ENCODE results near the gene RSPO3.

DNA sequence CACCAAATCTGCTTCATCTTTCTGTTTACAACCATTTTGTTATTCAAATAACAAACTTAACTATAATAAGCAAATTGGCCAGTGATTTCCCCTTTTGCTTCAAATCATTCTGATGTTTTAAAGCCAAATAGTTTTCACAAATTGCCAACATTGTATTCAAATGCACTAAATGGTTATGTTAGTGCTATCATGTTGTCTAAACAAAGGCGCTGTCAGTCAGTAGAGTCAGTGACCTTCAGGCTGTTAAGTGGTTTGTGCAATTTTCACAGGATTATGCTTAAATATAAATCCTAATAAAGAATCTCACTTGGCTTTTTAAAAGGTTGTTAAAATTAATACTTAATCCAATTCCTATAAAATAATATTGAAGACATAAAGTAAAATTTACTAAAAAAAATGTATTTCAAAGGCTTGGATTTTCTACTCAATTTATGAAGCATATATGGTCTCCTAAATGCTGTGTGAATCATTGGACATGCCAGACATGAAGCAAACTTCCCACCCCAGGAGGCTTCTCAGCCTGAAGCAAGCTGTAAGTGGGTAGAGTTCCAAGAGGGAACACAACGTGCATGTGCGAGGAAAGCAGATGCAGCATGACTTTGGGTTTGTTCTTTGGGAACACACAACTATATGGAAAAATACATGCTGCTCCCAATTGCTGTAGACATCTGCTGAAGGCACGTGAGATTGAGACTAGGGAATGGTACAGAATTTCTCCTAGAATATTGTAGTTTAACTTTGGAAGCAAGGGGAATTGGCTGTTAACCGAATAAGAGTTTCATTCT, 54.9 kb downstream of the RSPO3 start:
- TF ChIP-seq ZNF776 (tag by site-specific recombination; IDR thresholded peaks at IDR 0.05; ENCODE audit: borderline replicate concordance) = no peak
- TF ChIP-seq ZNF561 (tag by site-specific recombination; IDR thresholded peaks at IDR 0.05; ENCODE audit: borderline replicate concordance) = no peak
- no peak for TF ChIP-seq ZNF654 (tag by site-specific recombination; IDR thresholded peaks at IDR 0.05; ENCODE audit: low read depth)
- no peak for TF ChIP-seq ZNF416 (tag by site-specific recombination; IDR thresholded peaks at IDR 0.05)
- TF ChIP-seq SP2 (tag by site-specific recombination; IDR thresholded peaks at IDR 0.05) = no peak
- TF ChIP-seq, protein P1, sequence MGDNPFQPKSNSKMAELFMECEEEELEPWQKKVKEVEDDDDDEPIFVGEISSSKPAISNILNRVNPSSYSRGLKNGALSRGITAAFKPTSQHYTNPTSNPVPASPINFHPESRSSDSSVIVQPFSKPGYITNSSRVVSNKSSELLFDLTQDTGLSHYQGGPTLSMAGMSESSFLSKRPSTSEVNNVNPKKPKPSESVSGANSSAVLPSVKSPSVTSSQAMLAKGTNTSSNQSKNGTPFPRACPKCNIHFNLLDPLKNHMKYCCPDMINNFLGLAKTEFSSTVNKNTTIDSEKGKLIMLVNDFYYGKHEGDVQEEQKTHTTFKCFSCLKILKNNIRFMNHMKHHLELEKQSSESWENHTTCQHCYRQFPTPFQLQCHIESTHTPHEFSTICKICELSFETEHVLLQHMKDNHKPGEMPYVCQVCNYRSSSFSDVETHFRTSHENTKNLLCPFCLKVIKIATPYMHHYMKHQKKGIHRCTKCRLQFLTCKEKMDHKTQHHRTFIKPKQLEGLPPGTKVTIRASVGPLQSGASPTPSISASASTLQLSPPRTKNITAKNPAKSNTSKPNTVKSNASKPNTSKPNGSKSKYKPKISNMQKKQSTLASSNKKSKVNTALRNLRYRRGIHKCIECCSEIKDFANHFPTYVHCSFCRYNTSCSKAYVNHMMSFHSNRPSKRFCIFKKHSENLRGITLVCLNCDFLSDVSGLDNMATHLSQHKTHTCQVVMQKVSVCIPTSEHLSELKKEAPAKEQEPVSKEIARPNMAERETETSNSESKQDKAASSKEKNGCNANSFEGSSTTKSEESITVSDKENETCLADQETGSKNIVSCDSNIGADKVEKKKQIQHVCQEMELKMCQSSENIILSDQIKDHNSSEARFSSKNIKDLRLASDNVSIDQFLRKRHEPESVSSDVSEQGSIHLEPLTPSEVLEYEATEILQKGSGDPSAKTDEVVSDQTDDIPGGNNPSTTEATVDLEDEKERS (tag by site-specific recombination; IDR thresholded peaks at IDR 0.05) = no peak
- TF ChIP-seq ZNF169 (tag by site-specific recombination; IDR thresholded peaks at IDR 0.05) = no peak

All from HEK293 (cell line).